Panc1 (cell line): ENCODE data around the gene SLC41A3. TPM values are rescaled to one million over a fixed set of nuclear protein-coding genes. Genes with fewer than 3 reads are reported as not detected.

Experiments
- ATAC-seq: fragments of 200-7000 bp; cut with Tn5 transposase; 2 replicates; pipeline ENCODE4 v1.9.1; 2020; ENCODE audit warnings: mild to moderate bottlenecking, moderate library complexity
- BruUV-seq: library from RNA; stranded (reverse); fragments of 400-500 nt; replicated peaks from 2 replicates; lab custom pipeline; 2021; lab: Mats Ljungman, UMichigan
- CTCF ChIA-PET: fragments of 300-600 bp; sonication (Branson Sonifier 250); formaldehyde crosslinking; loops from one replicate; lab custom pipeline; 2022; ENCODE audit warnings: antibody characterized with exemption; lab: Charles Lee
- POLR2A ChIA-PET: fragments of 300-600 bp; sonication (Branson Sonifier 250); formaldehyde crosslinking; loops from one replicate; lab custom pipeline; 2022; ENCODE audit warnings: antibody characterized with exemption; lab: Charles Lee
- DNase-seq: peaks from one replicate; pipeline ENCODE4 v3.0.0-alpha.2; 2010; ENCODE audit warnings: low read depth, low spot score
- H3K27ac ChIP-seq: 2 replicates; pipeline ENCODE4 v1.5.1; 2011; ENCODE audit warnings: mild to moderate bottlenecking, low read length, inconsistent platforms
- H3K27me3 ChIP-seq: fragments of 200-500 bp; sonication (Bioruptor generic); 2 replicates; pipeline ENCODE4 v1.6.0; 2014; ENCODE audit warnings: low read length, inconsistent platforms; ENCODE audit not compliant: control insufficient read depth, insufficient read depth
- H3K36me3 ChIP-seq: fragments of 200-500 bp; sonication (Bioruptor generic); 2 replicates; pipeline ENCODE4 v1.5.1; 2014; ENCODE audit warnings: inconsistent platforms, mild to moderate bottlenecking, low read length, moderate library complexity; ENCODE audit not compliant: control insufficient read depth, insufficient read depth
- H3K4me1 ChIP-seq: 2 replicates; pipeline ENCODE4 v1.5.1; 2011; ENCODE audit warnings: inconsistent platforms, mild to moderate bottlenecking, low read length, moderate library complexity; ENCODE audit not compliant: control insufficient read depth, insufficient read depth
- H3K4me3 ChIP-seq, 2 experiments: 2 replicates each; pipeline ENCODE4 v1.5.1; 2011 to 2012; ENCODE audit warnings: low read depth in 2 of 2, low read length in 2 of 2, mild to moderate bottlenecking in 2 of 2, inconsistent platforms in 1 of 2, moderate library complexity in 1 of 2
- H3K9me3 ChIP-seq: fragments of 200-500 bp; sonication (Bioruptor generic); 2 replicates; pipeline ENCODE4 v1.5.1; 2014; ENCODE audit warnings: low read depth, mild to moderate bottlenecking, inconsistent platforms, low read length, moderate library complexity; ENCODE audit not compliant: control insufficient read depth, insufficient read depth
- CTCF ChIP-seq: fragments of 450-650 bp; IDR thresholded peaks from 2 replicates; pipeline ENCODE4 v1.5.1; 2017; ENCODE audit warnings: mild to moderate bottlenecking
- POLR2AphosphoS5 ChIP-seq: IDR thresholded peaks from 2 replicates; pipeline ENCODE4 v1.6.1; 2012; ENCODE audit warnings: mild to moderate bottlenecking, low read depth, low read length, moderate library complexity
- REST ChIP-seq, 2 experiments: IDR thresholded peaks; 2 replicates each; pipeline ENCODE4 v1.6.1; 2011 to 2012; ENCODE audit warnings: low read depth in 2 of 2, control low read depth in 1 of 2, low read length in 1 of 2, mild to moderate bottlenecking in 1 of 2, moderate library complexity in 1 of 2; ENCODE audit not compliant: insufficient read depth in 1 of 2
- SIN3A ChIP-seq: IDR thresholded peaks from 2 replicates; pipeline ENCODE4 v1.6.1; 2012; ENCODE audit warnings: low read depth, mild to moderate bottlenecking, low read length, moderate library complexity, borderline replicate concordance; ENCODE audit not compliant: insufficient read depth
- TCF7L2 ChIP-seq: IDR thresholded peaks from 2 replicates; pipeline ENCODE4 v1.6.1; 2011; ENCODE audit warnings: mild to moderate bottlenecking, low read depth, low read length, inconsistent platforms
- in situ Hi-C: cut with HindIII; loops from 2 replicates; pipeline ENCODE4 v1.10.0; 2016; ENCODE audit warnings: low sequenced_read_pairs, low pct_unique_long_range_greater_than_20kb
- intact Hi-C: fragments of 100-400 bp; cut with micrococcal nuclease; formaldehyde crosslinking; loops from one replicate; pipeline ENCODE4 v1.10.0; 2022; ENCODE audit not compliant: unreplicated experiment
- total RNA-seq: library from RNA; stranded (reverse); gene quantifications from one replicate; pipeline ENCODE4 v1.2.1, GENCODE V29; 2021; ENCODE audit not compliant: unreplicated experiment

The SLC41A3 gene
- total RNA-seq, 1 experiment from 2014 or later = 39.0 TPM

- POLR2A ChIA-PET = no interaction called here
- CTCF ChIA-PET = no interaction called here
These were observed 29.9 kb downstream of the SLC41A3 start for GRCh38 chr3:126053949-126054569.

GRCh38 chr3:126053513-126053912 is 30.4 kb downstream of the SLC41A3 start:
- H3K4me1 ChIP-seq = no peaks in the 10 kb centered on the region
- no TSS peak for BruUV-seq
- TF ChIP-seq REST (IDR thresholded peaks at IDR 0.05; ENCODE audit: insufficient read depth in 1 of 2, low read depth in 2 of 2, low read length in 1 of 2) (no peak), TCF7L2 (no peak), SIN3A (no peak), CTCF (no peak), POLR2AphosphoS5 (no peak)
- H3K27ac ChIP-seq = no peak overlapping the region
- intact Hi-C loops = no loop called here
- POLR2A ChIA-PET = no interaction called here
- H3K4me3 ChIP-seq = no peak overlapping the region
- no peak for DNase-seq
- no peaks in the 10 kb centered on the region for H3K27me3 ChIP-seq
- H3K36me3 ChIP-seq = no peaks in the 10 kb centered on the region
- CTCF ChIA-PET = no interaction called here
- in situ Hi-C loops = no loop called here
- no peak for ATAC-seq
- no peaks in the 10 kb centered on the region for H3K9me3 ChIP-seq

More at GRCh38 chr3:126053949-126054569, 29.9 kb downstream of the SLC41A3 start:
- H3K36me3 ChIP-seq = no peaks in the 10 kb centered on the region
- no peaks in the 10 kb centered on the region for H3K27me3 ChIP-seq
- H3K9me3 ChIP-seq = no peaks in the 10 kb centered on the region
- intact Hi-C loops (no loop called here), in situ Hi-C loops (no loop called here)
- no peak overlapping the region for H3K4me3 ChIP-seq
- TF ChIP-seq SIN3A (no peak), POLR2AphosphoS5 (no peak), REST (IDR thresholded peaks at IDR 0.05; ENCODE audit: insufficient read depth in 1 of 2, low read depth in 2 of 2, low read length in 1 of 2) (no peak), CTCF (no peak), TCF7L2 (no peak)
- no TSS peak for BruUV-seq
- DNase-seq (no peak), ATAC-seq (no peak)
- H3K4me1 ChIP-seq = no peaks in the 10 kb centered on the region
- no peak overlapping the region for H3K27ac ChIP-seq
